GM21737 (cell line): ENCODE measurements around the gene CEBPB.
"Not testable (repeated sequence)": the region's sequence is repeated elsewhere in the genome, so short reads cannot be mapped to it uniquely, and the experiment has no call there.

ENCODE experiments used
- ATAC-seq: cut with Tn5 transposase; IDR thresholded peaks from one replicate; pipeline ENCODE4 v1.9.1; 2021; ENCODE audit warnings: mild to moderate bottlenecking, moderate library complexity; ENCODE audit not compliant: unreplicated experiment

The CEBPB gene

GRCh38 chr20:50190251-50191064 lies at the start of gene CEBPB:
CEBPB (plus strand) TSS chr20:50190830; CDS start chr20:50191034, 204 bp downstream.
- peak; percentile 37 for ATAC-seq

- no peak for ATAC-seq
Measured at GRCh38 chr20:50141018-50141675, 49.5 kb upstream of the CEBPB start.

- ATAC-seq = no peak
Measured at GRCh38 chr20:50141811-50142561, 48.6 kb upstream of the CEBPB start.

- ATAC-seq = no peak
Measured at GRCh38 chr20:50142812-50143211, 47.8 kb upstream of the CEBPB start.

GRCh38 chr20:50144362-50144761 lies 46.3 kb upstream of the CEBPB start:
- ATAC-seq = no peak

GRCh38 chr20:50145566-50145965 lies 45.1 kb upstream of the CEBPB start:
- no peak for ATAC-seq

- ATAC-seq = no peak
Measured at GRCh38 chr20:50146214-50146613, 44.4 kb upstream of the CEBPB start.

- ATAC-seq = no peak
Measured at GRCh38 chr20:50146732-50147662, 43.6 kb upstream of the CEBPB start.

GRCh38 chr20:50149481-50150254 lies 41.0 kb upstream of the CEBPB start:
- no peak for ATAC-seq

- ATAC-seq = no peak
Measured at GRCh38 chr20:50151034-50151743, 39.4 kb upstream of the CEBPB start.

- ATAC-seq = no peak
Measured at GRCh38 chr20:50152394-50153152, 38.1 kb upstream of the CEBPB start.

GRCh38 chr20:50153153-50153499 lies 37.5 kb upstream of the CEBPB start:
- no peak for ATAC-seq

GRCh38 chr20:50153500-50154377 lies 36.9 kb upstream of the CEBPB start, which contains the start of gene PEDS1:
PEDS1 (minus strand) TSS chr20:50153723; CDS start chr20:50153637, 86 bp downstream.
- peak; percentile 96 for ATAC-seq

- not testable (repeated sequence) for ATAC-seq
Measured at GRCh38 chr20:50161494-50161893, 29.1 kb upstream of the CEBPB start.

- no peak for ATAC-seq
Measured at GRCh38 chr20:50163570-50164317, 26.9 kb upstream of the CEBPB start.

- ATAC-seq = peak; percentile 85
Measured at GRCh38 chr20:50165684-50166554, 24.7 kb upstream of the CEBPB start.
